HG03135 (cell line): Measurements from ENCODE around the gene TTC31.

ENCODE experiments used
- ATAC-seq: cut with Tn5 transposase; IDR thresholded peaks from one replicate; pipeline ENCODE4 v1.9.1; 2021; ENCODE audit warnings: mild to moderate bottlenecking, moderate library complexity; ENCODE audit not compliant: unreplicated experiment

Gene TTC31

DNA sequence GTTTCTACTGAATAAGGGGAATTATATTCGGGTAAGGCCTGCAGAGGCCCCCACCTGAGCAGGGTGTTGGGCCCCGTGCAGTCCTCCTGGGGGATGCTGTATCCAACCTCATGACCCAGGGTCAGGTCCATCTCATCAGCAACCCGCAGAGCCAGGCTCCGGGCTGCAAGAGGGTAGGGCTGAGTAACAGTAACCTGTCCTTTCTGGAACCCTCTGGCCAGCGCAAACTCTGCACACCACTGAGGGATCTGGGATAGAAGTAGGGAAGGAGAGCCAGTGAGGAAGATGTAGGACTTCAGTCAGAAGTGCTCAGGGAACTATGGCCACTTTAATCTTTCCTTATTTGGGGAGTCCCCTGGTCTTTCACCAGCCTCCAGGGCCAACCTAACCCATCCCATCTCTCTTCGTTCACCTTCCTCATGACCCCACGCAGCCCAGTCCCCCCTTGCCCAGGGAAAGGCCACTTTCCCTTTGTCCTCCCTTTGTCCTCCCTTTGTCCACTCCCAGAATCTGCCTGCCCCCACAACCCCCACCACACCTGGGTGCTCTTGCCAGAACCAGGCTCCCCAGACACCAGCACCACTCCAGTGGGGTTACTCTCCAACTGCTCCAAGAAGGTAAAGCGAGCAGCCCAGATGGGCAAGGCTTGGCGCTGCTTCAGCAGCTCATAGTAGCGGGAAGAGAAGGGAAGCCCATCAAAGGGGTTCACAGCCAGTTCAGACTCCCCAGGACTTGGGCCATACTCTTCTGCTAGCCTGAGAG lies 42.3 kb downstream of the TTC31 start:
- no peak for ATAC-seq

DNA sequence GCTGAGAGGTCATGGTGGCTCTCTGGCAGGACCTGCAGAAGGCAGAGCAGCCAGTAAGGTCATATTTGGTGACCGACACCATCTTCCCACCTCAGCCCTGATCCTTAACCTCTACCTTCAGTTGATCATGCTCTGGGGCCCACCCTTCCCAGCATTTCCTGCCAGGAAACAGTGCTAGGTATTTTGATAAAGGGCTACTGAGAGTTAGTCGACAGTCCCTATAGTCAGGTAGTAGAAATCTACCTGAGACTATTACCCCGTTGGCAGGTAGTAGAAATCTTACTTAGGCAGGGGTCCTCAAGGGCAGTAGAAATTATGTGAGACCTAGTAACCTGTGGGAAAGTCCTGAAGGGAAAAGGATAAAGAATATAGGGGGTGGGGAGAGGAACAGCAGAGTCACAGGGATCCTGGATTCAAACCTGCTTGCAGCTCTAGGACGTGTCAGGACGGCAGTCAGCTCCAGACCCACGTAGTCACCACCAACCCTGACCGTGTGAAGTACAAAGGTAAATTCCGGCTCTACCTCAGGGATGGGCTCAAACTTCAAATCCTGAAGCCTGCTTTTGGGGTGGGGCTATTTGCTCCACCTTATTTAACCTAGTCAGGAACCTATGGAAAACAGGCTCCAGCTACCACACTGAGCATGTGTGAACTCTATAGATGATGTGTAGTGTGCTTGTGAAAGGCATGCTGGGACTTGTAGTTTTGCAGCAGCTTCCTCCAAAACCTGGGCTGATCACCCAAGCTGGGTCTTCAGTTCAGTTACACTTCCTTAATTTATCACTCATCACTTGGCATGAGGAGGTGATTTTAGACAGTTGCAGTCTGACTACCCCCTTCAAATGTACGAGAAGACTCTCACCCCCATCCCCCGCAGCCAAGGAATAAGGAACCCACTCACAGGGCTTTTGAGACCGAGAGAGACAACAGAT lies 43.1 kb downstream of the TTC31 start, which contains the start of gene DQX1:
DQX1 (minus strand) TSS at position 515 of the 932 bp plus-strand sequence; CDS start at position 13, 502 bp downstream.
- no peak for ATAC-seq

DNA sequence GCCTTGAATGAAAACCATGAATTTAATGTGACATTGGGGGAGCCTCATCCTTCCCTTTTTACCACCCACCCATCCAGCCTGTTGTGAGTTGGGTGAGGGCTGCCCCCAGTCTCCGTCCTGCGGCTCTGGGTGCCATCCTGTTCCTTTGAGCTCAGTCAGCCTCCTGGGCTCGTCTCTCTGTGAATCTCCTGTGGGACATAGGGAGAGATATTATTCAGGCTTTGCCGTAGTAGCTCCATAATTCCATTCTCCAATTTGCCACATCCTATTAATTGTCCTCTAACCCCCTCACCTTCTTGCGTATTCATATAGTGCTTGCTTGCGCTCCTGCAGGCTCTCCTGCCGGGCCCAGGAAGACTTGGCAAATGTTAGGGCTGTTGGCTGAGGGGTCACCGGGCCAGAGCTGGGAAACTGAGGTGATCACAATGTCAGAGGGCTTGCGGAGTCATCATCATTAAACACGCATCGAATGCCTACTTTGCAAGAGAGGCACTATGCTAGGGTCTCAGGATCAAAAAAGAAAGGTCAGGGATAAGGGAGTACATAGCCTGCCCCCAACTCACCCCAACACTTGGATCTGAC lies 43.9 kb downstream of the TTC31 start:
- ATAC-seq = no peak

DNA sequence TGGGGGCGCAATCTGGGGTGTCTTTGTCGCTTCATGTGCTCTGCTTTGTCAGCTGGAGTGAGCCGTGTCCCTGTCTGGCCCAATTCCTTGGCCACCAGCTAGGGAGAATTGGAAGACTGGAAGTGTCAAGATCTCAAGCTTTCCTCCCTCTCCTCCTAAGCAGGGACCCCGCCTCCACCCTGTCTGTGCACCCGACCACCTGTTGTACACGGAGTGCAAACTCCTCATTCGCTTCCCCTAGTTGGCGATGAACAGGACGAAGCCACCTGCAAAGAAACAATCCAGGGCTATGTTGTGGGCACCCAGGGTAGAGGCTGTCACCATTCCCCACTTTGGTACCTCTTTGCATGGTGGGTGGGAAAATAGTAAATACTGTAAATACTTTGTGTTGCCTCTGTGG lies 44.9 kb downstream of the TTC31 start:
- no peak for ATAC-seq

DNA sequence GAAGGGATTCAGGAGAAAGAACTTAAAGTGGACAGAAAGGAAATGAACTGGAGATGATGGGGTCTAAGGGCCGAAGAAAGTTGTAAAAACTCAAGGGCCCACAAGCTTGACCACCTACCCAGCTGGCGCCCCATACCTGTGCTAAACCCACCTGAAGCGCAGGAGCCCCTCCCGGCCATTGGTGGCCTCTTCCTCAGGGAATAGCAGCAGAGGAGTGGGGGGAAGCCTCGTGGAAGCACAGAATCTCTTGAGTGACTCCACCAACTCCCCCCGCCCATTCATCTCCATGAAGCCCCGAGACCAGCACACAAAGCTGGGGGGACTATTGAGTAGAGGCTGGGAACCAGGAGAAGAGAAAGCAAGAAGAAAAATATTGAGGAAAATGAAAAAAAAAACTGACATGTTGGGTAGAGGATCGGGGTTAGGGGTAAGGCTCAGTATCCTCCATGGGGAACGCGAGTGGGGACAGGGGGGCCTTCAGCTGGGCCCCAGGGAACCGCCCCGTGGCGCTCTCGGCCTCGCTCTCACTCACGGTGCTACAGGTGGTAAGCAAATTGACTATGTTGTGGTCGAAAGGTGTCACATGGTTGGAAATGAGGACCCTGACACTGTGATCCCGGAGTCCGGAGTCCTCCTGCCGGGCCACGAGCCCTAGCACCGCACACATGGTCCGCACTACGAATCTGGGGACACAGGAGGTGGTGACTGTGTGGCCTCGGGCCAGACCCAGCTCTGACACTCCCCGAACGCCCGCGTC lies 45.9 kb downstream of the TTC31 start:
- peak; percentile 10 for ATAC-seq

DNA sequence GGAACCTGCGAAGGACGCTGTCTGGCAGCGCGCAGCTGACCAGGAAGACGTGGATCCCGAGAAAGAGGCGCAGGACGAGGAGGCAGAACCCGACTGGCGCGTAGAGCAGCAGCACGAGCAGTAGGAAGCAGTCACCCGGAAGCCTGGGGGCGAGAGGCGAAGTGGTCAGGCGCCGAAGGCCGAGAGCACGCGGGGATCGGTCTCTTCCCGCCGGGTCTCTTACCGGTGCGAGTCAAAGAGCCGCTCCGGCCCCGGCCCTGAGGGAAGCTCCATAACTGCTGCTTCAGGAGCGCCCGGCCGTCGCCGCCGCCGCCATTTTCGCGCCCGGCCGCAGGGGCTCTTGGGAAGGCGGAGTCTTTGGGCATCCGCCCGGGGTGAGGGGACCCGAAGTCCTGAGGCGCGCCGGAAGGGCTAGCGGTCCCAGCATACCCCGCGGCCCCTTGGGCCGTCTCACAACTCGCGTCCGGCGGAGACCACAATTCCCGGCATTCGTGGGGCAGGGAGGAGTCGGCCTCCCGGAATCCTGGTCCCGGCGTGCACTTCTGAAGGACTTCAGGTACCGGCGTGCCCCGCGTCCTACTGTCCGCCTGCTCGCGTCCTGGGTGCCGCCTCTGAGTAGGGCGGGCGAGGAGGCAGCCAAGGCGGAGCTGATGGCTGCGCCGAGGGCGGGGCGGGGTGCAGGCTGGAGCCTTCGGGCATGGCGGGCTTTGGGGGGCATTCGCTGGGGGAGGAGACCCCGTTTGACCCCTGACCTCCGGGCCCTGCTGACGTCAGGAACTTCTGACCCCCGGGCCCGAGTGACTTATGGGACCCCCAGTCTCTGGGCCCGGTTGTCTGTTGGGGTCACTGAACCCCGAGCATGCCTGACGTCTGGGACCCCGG lies 46.7 kb downstream of the TTC31 start, which contains the start of the genes AUP1 and HTRA2:
AUP1 (minus strand) TSS at position 350 of the 882 bp plus-strand sequence; CDS start at position 273, 77 bp downstream.
HTRA2 (plus strand) TSS at position 577 of the 882 bp plus-strand sequence; CDS start at position 651, 74 bp downstream.
- ATAC-seq = peak; percentile 80

DNA sequence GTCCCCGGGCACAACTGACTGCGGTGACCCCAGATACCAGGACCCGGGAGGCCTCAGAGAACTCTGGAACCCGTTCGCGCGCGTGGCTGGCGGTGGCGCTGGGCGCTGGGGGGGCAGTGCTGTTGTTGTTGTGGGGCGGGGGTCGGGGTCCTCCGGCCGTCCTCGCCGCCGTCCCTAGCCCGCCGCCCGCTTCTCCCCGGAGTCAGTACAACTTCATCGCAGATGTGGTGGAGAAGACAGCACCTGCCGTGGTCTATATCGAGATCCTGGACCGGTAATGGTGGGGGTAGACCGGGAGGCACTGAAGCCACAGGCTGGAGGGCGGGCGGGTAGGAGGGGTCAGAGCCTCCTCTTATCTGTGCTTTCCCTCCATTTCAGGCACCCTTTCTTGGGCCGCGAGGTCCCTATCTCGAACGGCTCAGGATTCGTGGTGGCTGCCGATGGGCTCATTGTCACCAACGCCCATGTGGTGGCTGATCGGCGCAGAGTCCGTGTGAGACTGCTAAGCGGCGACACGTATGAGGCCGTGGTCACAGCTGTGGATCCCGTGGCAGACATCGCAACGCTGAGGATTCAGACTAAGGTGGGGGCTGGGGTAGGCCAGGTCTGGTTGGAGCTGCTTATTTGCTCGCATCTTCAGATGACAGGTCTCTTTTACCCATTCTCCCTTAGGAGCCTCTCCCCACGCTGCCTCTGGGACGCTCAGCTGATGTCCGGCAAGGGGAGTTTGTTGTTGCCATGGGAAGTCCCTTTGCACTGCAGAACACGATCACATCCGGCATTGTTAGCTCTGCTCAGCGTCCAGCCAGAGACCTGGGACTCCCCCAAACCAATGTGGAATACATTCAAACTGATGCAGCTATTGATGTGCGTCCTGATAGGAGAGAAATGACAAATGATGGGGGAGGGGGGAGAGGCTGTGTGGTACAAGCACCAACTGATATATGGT lies 47.6 kb downstream of the TTC31 start:
- ATAC-seq = peak; percentile 22

DNA sequence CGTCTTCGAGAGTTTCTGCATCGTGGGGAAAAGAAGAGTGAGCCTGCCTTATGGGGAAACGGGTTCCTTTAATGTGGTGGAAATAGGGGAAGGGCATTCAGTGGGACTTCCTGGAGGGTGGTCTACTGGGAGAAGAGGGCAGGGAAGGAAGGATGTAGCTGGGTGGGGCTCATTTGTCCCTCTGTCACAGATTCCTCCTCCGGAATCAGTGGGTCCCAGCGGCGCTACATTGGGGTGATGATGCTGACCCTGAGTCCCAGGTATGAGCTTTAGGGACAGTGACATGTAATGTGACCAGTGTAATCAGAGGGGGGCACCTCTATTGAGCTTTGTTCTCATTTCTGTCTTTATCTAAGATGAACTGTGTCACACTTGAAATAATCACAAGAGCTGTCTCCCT lies 48.8 kb downstream of the TTC31 start:
- no peak for ATAC-seq

DNA sequence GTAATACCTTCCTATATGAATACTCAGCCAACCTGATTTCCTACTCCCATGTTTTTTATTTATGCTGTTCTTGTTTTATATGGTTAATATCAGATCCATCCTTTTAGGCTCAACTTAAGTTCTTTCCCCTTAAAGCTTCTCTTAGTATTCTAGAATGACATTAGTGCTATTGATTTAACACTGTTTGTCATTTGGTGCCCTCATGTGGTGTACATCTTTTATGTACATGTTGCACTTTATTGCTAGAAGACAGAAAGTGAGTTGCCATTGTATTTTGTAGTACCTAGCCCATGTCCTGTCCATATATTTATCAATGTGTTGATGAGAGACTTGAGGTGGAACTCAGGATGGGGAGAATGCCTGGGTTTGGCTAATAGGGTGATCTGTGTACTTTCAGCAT lies 49.3 kb downstream of the TTC31 start:
- no peak for ATAC-seq

DNA sequence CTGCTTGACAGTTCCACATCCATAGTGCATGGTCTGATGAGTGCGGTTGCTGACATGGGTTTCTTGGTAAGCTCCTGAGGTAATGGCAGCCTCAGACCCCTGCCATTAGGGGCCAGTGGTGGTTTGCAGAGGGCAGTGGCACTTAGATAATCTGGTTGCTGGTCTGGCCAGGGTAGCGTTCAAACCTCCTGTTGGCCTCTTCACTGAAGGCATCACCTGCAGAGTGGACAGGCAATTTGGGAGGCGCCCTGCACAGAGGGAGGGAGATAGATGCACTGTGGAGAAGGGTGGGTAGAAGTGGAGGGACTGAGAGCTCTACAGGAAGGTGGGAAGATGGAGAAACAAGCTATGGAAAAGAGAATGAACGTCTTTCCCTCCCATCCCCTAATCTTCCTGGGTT lies 50.6 kb downstream of the TTC31 start:
- no peak for ATAC-seq

DNA sequence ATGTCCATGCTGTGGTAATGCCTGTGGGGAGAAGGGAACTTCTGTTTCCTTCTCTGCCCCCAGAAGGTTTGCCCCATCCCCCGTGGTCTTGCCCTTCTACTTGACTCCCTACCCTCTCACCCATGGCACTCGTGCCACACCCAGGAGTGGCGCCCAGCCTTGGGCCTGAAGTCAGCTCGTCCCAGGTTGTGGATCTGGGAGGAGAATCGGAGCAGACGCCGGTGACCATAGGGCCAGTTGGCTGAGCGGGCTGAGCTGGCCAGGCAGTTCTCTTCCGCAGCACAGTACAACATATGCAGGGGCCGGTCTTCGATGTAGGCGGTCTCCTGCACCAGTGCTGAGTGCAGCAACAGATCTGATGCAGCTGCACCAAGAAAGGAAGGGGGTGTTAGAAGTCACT lies 51.5 kb downstream of the TTC31 start:
- ATAC-seq = no peak

DNA sequence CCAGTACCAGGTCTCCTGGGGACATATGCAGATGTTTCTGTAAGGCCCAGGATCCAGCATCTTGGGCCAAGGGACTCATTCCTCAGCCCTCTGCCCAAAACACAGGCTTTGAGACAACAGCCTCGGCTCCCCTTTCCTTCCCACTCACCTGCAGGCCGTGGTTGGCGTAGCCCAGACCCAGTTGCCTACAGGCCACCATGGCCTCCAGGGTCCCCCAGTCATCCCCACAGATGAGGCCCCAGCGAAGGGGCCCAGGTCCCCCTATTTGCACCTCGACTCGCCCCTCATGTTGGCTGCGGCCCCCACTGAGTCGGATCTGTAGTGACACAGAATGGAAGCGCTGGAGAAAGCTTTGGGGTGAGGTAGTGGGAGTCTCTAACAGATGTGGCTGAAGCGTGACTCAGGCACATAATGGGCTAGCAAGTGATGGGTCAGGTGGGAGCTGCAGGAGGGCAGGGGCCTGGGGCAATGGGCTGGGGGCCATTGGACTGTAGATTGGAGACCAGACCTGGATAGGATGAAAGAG lies 52.6 kb downstream of the TTC31 start:
- ATAC-seq = no peak

DNA sequence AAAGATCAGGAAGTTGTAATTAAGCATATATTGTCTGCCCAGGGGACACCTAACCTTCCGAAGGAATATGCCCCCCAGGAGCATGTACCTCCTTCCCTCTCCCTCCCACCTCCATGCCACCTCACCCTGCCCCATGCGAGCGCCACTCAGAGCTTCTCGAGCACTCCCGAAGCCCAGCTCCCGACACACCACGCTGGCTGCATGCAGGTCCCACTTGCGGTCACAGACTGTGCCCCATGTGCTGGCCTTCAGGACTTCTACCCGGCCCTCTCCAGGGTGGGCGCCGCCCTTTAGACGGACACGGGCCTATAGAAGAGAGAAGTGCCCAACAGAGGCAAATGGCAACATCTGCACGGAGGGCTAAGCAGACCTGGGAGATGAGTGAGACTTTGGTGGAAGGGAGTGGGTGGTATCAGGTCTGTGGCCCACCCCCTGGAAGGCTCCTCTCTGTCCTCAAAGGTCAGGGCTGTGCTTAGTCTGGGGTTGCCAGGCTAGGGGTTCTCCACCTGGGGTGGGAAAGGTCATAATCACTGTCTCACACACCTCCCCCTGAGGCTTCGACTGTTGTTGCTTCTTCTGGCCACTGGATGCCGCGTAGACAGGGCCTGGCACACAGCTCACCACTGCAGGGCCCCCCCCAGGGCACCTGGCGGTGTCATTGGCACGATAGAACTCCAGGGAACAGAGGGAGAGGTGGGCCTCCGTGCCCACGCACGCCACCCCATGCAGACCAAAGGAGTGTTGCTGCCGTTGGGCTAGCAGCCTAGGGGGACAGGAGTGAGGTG lies 53.5 kb downstream of the TTC31 start:
- no peak for ATAC-seq

DNA sequence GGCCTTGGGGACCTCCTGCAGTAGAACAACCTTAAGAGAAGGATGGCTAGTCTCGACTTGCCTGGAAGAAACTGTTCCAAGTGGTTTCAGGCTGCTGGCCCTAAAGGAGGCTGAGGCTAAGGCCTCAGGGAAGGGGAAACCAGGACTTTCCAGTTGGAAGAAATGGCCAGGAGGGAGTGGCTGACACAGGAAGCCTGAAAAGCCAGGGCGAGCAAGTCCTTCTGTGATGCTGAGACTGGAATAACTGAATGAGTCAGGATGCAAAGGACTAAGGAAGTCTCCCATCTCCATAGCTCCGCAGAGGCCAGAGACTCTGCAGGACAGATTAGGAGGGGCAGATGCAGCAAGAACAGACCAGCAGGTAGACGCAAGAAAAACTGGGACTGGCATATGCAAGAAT lies 54.3 kb downstream of the TTC31 start:
- ATAC-seq = no peak

DNA sequence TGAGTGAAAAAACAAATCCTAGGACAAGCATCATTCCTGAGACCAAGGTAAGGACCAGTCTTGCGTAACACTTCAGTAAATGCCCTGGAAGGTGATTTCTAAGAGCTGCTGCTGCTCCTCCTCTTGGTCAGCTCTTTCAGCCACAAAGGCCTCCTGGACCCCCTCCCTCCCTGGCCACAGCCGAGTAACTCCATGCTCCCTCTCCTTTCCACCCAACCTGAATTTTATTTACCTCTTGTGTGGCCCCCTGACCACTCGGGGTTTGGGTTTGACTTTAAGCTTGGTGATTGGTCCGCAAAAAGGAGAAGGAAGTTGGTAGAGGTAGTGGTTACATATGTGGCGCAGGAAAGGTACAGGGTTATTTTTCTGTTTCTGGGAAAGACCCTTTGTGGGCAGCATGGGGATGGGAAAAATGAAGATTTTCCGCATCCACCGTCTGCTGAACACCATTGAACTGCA lies 56.0 kb downstream of the TTC31 start:
- ATAC-seq = no peak

DNA sequence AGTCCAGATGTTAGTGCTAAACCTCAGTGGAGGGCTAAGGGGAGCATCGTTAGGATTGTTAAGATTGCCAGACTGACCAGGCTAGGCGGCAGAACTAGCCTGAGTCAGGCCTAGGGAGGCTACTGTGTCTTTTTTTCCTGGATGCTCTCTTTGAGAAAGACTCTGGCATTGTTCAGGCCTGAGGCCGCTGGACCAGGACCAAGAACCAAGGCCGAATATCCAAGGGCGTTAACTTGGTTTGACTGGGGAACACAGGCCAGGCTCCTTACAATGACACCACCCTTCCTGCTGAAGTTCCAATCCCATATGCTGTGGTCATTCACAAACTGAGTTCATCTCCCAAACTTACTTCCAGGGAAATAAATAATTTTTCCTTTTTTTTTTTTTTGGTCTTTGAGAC lies 57.4 kb downstream of the TTC31 start:
- no peak for ATAC-seq

DNA sequence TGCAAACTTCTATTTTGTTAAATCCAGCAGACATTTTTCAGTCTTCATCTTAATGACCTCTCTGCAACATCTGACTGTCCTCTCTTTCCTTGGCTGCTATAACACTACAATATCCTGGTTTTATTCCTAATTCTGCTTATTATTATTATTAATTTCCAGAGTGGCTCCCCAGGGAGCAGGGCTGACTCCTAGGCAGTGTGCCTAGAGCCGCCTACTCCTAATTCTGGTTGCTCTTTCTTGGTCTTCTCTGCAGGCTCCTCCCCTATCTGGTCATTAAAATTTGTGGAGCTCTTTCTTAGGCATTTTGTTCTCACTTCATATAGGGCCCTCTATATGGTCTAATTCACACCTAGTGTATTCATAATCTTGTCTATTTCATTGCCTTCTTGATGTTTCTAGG lies 60.1 kb downstream of the TTC31 start:
- no peak for ATAC-seq
